Naive thymus-derived CD8-positive, alpha-beta T cell (primary cell): ENCODE measurements around the gene LCE5A. TPM values are rescaled to one million over a fixed set of nuclear protein-coding genes. Genes with fewer than 3 reads are reported as not detected.
A peak's percentile ranks its signal among the peaks of the same experiment; 100 is the strongest.

ENCODE experiments used
- ATAC-seq, 2 donors: fragments of 150-1000 bp; cut with Tn5 transposase in 1 of 2; sonication (Bioruptor Pico), chemical (Tn5 transposase) in 1 of 2; 1 replicate in 1 of 2; 2 replicates in 1 of 2; pipeline ENCODE4 v1.10.0; 2021; ENCODE audit warnings: mild to moderate bottlenecking in 2 of 2, moderate library complexity in 2 of 2
- POLR2A ChIA-PET: fragments of 350-600 bp; sonication (Branson Sonifier 250); formaldehyde crosslinking; loops from one replicate; lab custom pipeline; 2021; ENCODE audit warnings: antibody characterized with exemption; lab: Charles Lee
- DNase-seq, 10 donors: peaks; one replicate each; pipeline versions ENCODE4 v3.0.0 to v3.0.0-alpha.2; 2020 to 2022
- H3K27ac Mint-ChIP-seq, 10 donors: one replicate each; pipeline ENCODE4 v1.8.0; 2020 to 2022; ENCODE audit warnings: mild to moderate bottlenecking in 10 of 10, mixed read lengths in 10 of 10, moderate library complexity in 4 of 10, inconsistent platforms in 1 of 10
- H3K27me3 Mint-ChIP-seq, 5 donors: one replicate each; pipeline ENCODE4 v1.8.0; 2021 to 2022; ENCODE audit warnings: mixed read lengths in 5 of 5
- H3K36me3 Mint-ChIP-seq, 3 donors: one replicate each; pipeline ENCODE4 v1.8.0; 2020 to 2022; ENCODE audit warnings: mixed read lengths in 3 of 3, mild to moderate bottlenecking in 2 of 3, inconsistent platforms in 1 of 3
- H3K4me1 Mint-ChIP-seq, 4 donors: one replicate each; pipeline ENCODE4 v1.8.0; 2021 to 2022; ENCODE audit warnings: mixed read lengths in 4 of 4
- H3K4me3 Mint-ChIP-seq, 10 donors: one replicate each; pipeline ENCODE4 v1.8.0; 2020 to 2022; ENCODE audit warnings: mild to moderate bottlenecking in 10 of 10, mixed read lengths in 10 of 10, moderate library complexity in 6 of 10, inconsistent platforms in 1 of 10
- H3K9me3 Mint-ChIP-seq, 9 donors: one replicate each; pipeline ENCODE4 v1.8.0; 2020 to 2022; ENCODE audit warnings: mixed read lengths in 9 of 9, mild to moderate bottlenecking in 3 of 9, inconsistent platforms in 1 of 9, moderate library complexity in 1 of 9
- polyA plus RNA-seq, 3 donors: library from polyadenylated mRNA; unstranded; fragments of 300-500 nt; fragmentation: Illumina TruSeq; gene quantifications; one replicate each; pipeline ENCODE4 v1.2.3, GENCODE V29; 2021
- total RNA-seq, 8 experiments: library from RNA in 2 of 8; stranded (reverse) in 2 of 8; gene quantifications; one replicate each; pipeline ENCODE4 v1.2.3 and lab custom pipeline; 2021 to 2026

Gene LCE5A
- total and polyA plus RNA-seq, 5 experiments from 2014 or later: not detected

- peaks cover 2 to 32% (median 14%) of the 10 kb centered on the region in 5 donors for H3K27me3 Mint-ChIP-seq
- H3K27ac Mint-ChIP-seq: no peak overlapping the region
- H3K4me3 Mint-ChIP-seq: no peak overlapping the region
- ATAC-seq: no peak
- POLR2A ChIA-PET: no interaction called here
- H3K4me1 Mint-ChIP-seq: no peaks in the 10 kb centered on the region
- H3K9me3 Mint-ChIP-seq: no peaks in the 10 kb centered on the region
- no peak for DNase-seq
- no peaks in the 10 kb centered on the region for H3K36me3 Mint-ChIP-seq
Observed at GRCh38 chr1:152497273-152497672, 13.3 kb upstream of the LCE5A start.

- H3K4me1 Mint-ChIP-seq: no peaks in the 10 kb centered on the region
- H3K4me3 Mint-ChIP-seq: no peak overlapping the region
- H3K9me3 Mint-ChIP-seq: no peaks in the 10 kb centered on the region
- no peak for DNase-seq
- peaks cover 0 to 28% (median 4%) of the 10 kb centered on the region in 5 donors for H3K27me3 Mint-ChIP-seq
- H3K36me3 Mint-ChIP-seq: no peaks in the 10 kb centered on the region
- no peak overlapping the region for H3K27ac Mint-ChIP-seq
- ATAC-seq: no peak
- POLR2A ChIA-PET: no interaction called here
Observed at GRCh38 chr1:152501704-152502103, 8.9 kb upstream of the LCE5A start.

- H3K4me1 Mint-ChIP-seq: no peaks in the 10 kb centered on the region
- H3K36me3 Mint-ChIP-seq: no peaks in the 10 kb centered on the region
- ATAC-seq (no peak), DNase-seq (no peak)
- peaks cover 0 to 32% (median 4%) of the 10 kb centered on the region in 5 donors for H3K27me3 Mint-ChIP-seq
- no peak overlapping the region for H3K4me3 Mint-ChIP-seq
- H3K9me3 Mint-ChIP-seq: no peaks in the 10 kb centered on the region
- POLR2A ChIA-PET: interaction anchor here (1.0 kb wide), 1 partner anchor 9 kb away, joined by 3 read pairs; no protein-coding TSS in a partner anchor
- H3K27ac Mint-ChIP-seq: no peak overlapping the region
Observed at GRCh38 chr1:152502496-152503180, 8.0 kb upstream of the LCE5A start.

DNA sequence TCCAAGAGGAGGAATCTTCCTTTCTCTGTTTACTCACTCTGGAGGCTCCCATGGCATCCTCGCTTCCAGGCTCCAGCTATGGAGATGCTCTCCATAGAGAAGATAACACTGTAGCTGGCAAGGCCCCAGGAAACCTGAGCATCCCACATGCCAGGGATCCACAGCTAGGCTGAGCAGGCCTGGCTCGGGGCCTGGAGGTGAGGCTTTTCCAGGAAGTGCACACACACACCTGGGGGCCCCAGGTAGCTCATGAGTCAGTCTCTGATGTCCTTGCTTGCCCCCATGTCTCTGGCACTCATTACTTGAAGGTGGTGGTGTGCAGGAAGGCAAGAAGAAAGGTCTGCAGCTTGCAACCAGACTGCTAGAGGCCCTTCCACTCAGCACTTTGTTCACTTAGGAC is 5.5 kb upstream of the LCE5A start:
- DNase-seq: no peak
- POLR2A ChIA-PET: no interaction called here
- Mint-ChIP-seq H3K36me3 (no peaks in the 10 kb centered on the region), H3K27ac (no peak overlapping the region), H3K4me1 (no peaks in the 10 kb centered on the region), H3K4me3 (no peak overlapping the region), H3K27me3 (peaks cover 6 to 49% (median 14%) of the 10 kb centered on the region in 5 donors), H3K9me3 (no peaks in the 10 kb centered on the region)
- no peak for ATAC-seq

GRCh38 chr1:152506899-152507498 is 3.6 kb upstream of the LCE5A start:
- H3K27ac Mint-ChIP-seq: no peak overlapping the region
- H3K36me3 Mint-ChIP-seq: no peaks in the 10 kb centered on the region
- POLR2A ChIA-PET: no interaction called here
- H3K27me3 Mint-ChIP-seq: peaks cover 15 to 63% (median 29%) of the 10 kb centered on the region in 5 donors
- H3K4me3 Mint-ChIP-seq: no peak overlapping the region
- peaks cover 0 to 2% (median 0%) of the 10 kb centered on the region in 9 donors for H3K9me3 Mint-ChIP-seq
- ATAC-seq (no peak), DNase-seq (no peak)
- no peaks in the 10 kb centered on the region for H3K4me1 Mint-ChIP-seq

DNA sequence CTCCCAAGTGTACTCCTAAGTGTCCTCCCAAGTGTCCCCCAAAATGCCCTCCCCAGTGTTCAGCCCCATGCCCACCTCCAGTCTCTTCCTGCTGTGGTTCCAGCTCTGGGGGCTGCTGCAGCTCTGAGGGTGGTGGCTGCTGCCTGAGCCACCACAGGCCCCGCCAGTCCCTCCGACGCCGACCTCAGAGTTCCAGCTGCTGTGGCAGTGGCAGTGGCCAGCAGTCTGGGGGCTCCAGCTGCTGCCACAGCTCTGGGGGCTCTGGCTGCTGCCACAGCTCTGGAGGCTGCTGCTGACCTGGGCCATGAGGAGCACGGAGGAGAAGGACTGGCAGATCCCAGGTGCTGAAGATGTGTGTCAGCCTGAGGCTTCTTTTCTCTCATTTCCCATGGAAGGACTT is 993 bp downstream of the LCE5A start:
- no peaks in the 10 kb centered on the region for H3K36me3 Mint-ChIP-seq
- peaks cover 2 to 8% (median 6%) of the 10 kb centered on the region in 4 donors for H3K4me1 Mint-ChIP-seq
- H3K27ac Mint-ChIP-seq: no peak overlapping the region
- DNase-seq: no peak
- no peak overlapping the region for H3K4me3 Mint-ChIP-seq
- peaks cover 38 to 84% (median 55%) of the 10 kb centered on the region in 5 donors for H3K27me3 Mint-ChIP-seq
- H3K9me3 Mint-ChIP-seq: peaks cover 0 to 2% (median 0%) of the 10 kb centered on the region in 9 donors
- no peak for ATAC-seq
- POLR2A ChIA-PET: no interaction called here

GRCh38 chr1:152513081-152513480 is 2.5 kb downstream of the LCE5A start:
- ATAC-seq: no peak
- H3K27ac Mint-ChIP-seq: no peak overlapping the region
- H3K4me1 Mint-ChIP-seq: peaks cover 2 to 8% (median 6%) of the 10 kb centered on the region in 4 donors
- no peak for DNase-seq
- peaks cover 41 to 92% (median 65%) of the 10 kb centered on the region in 5 donors for H3K27me3 Mint-ChIP-seq
- peaks cover 0 to 2% (median 0%) of the 10 kb centered on the region in 9 donors for H3K9me3 Mint-ChIP-seq
- POLR2A ChIA-PET: no interaction called here
- H3K4me3 Mint-ChIP-seq: no peak overlapping the region
- no peaks in the 10 kb centered on the region for H3K36me3 Mint-ChIP-seq

DNA sequence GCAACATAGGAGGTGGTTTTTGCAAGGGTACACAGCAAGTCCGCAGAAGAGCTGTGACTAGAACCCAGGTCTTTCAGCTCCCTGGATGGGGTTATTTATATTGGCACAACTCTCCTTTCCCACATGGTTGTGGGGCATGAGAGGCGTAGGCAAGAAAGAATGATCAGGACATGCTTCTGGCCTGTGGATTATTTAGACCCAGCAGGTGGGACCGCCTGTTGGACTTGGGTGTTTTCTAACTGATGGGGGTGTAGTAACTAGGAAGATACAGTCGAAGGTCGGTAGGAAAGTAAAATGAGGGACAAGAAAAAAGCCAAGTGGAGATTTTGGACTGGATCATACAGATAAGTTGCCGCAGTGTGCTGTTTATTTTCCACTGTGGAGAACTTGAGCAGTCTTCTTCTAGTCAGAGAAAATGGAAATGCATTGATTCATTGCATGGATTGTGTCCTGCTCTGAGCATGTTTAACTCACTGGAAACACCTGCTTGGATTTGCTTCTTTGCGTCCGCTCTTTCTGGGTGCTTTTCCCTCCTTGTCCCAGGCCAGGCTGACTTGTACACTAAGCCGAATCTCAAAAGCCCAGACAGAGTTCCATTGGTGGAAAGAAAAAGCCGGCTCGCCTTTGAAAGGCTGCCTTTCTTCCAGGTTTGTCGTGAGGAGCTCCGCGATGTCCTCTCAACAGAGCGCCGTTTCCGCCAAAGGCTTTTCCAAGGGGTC is 4.3 kb downstream of the LCE5A start:
- POLR2A ChIA-PET: no interaction called here
- DNase-seq (no peak), ATAC-seq (no peak)
- peaks cover 0 to 2% (median 0%) of the 10 kb centered on the region in 9 donors for H3K9me3 Mint-ChIP-seq
- H3K4me1 Mint-ChIP-seq: peaks cover 2 to 8% (median 6%) of the 10 kb centered on the region in 4 donors
- no peaks in the 10 kb centered on the region for H3K36me3 Mint-ChIP-seq
- H3K27ac Mint-ChIP-seq: peak overlapping the region in 1 of 10 donors; percentile 31
- H3K27me3 Mint-ChIP-seq: peaks cover 38 to 77% (median 61%) of the 10 kb centered on the region in 5 donors
- H3K4me3 Mint-ChIP-seq: peak overlapping the region in 5 of 10 donors; percentile 31 to 51 (median 34)

DNA sequence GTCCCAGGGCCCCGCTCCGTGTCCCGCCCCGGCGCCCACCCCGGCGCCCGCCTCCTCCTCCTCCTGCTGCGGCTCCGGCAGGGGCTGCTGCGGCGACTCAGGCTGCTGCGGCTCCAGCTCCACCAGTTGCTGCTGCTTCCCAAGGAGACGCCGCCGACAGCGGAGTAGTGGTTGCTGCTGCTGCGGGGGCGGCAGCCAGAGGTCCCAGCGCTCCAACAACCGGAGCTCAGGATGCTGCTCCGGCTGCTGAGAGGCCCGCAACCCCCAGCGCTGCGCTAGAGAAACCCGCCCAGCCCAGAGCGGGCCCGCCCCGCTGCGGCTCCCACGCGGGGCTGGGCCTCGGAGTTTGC is 4.8 kb downstream of the LCE5A start:
- Mint-ChIP-seq H3K4me1 (peaks cover 2 to 8% (median 6%) of the 10 kb centered on the region in 4 donors), H3K36me3 (no peaks in the 10 kb centered on the region), H3K27ac (no peak overlapping the region), H3K9me3 (peaks cover 0 to 2% (median 0%) of the 10 kb centered on the region in 9 donors), H3K4me3 (no peak overlapping the region), H3K27me3 (peaks cover 36 to 72% (median 58%) of the 10 kb centered on the region in 5 donors)
- POLR2A ChIA-PET: no interaction called here
- no peak for DNase-seq
- ATAC-seq: no peak

- no peak for DNase-seq
- Mint-ChIP-seq H3K4me1 (peaks cover 2 to 8% (median 6%) of the 10 kb centered on the region in 4 donors), H3K36me3 (no peaks in the 10 kb centered on the region), H3K27ac (no peak overlapping the region), H3K4me3 (no peak overlapping the region), H3K9me3 (peaks cover 0 to 2% (median 0%) of the 10 kb centered on the region in 9 donors), H3K27me3 (peaks cover 32 to 65% (median 52%) of the 10 kb centered on the region in 5 donors)
- ATAC-seq: no peak
- POLR2A ChIA-PET: no interaction called here
Observed at GRCh38 chr1:152516082-152516481, 5.5 kb downstream of the LCE5A start.

GRCh38 chr1:152517237-152517811 is 6.7 kb downstream of the LCE5A start:
- POLR2A ChIA-PET: no interaction called here
- peaks cover 28 to 53% (median 46%) of the 10 kb centered on the region in 5 donors for H3K27me3 Mint-ChIP-seq

GRCh38 chr1:152519851-152520250 is 9.2 kb downstream of the LCE5A start:
- Mint-ChIP-seq H3K4me3 (no peak overlapping the region), H3K4me1 (peaks cover under 1 to 4% (median 2%) of the 10 kb centered on the region in 4 donors), H3K27me3 (peaks cover 17 to 30% (median 26%) of the 10 kb centered on the region in 5 donors), H3K27ac (no peak overlapping the region), H3K36me3 (no peaks in the 10 kb centered on the region), H3K9me3 (peaks cover 0 to 2% (median 0%) of the 10 kb centered on the region in 9 donors)
- DNase-seq (no peak), ATAC-seq (no peak)
- POLR2A ChIA-PET: no interaction called here

More at GRCh38 chr1:152517237-152517811, 6.7 kb downstream of the LCE5A start:
- no peak for ATAC-seq
- H3K9me3 Mint-ChIP-seq: peaks cover 0 to 2% (median 0%) of the 10 kb centered on the region in 9 donors
- H3K4me3 Mint-ChIP-seq: no peak overlapping the region
- H3K36me3 Mint-ChIP-seq: no peaks in the 10 kb centered on the region
- H3K27ac Mint-ChIP-seq: peak overlapping the region in 1 of 10 donors; percentile 16
- H3K4me1 Mint-ChIP-seq: peaks cover 2 to 8% (median 6%) of the 10 kb centered on the region in 4 donors
- no peak for DNase-seq
